Activated T-cell treated with anti-CD3 and anti-CD28 coated beads, Interleukin-2, amount 50 U/mL, for 24 hours (primary cell): Measurements from ENCODE around the gene SEMA6C.
A peak's percentile ranks its signal among the peaks of the same experiment; 100 is the strongest.

Experiments
- DNase-seq: peaks from one replicate; pipeline ENCODE4 v3.0.0-alpha.2; 2020
- H3K27ac Mint-ChIP-seq: 2 replicates; pipeline ENCODE4 v1.8.0; 2020; ENCODE audit warnings: mild to moderate bottlenecking, mixed read lengths
- H3K27me3 Mint-ChIP-seq: 2 replicates; pipeline ENCODE4 v1.8.0; 2020; ENCODE audit warnings: mixed read lengths
- H3K36me3 Mint-ChIP-seq: 2 replicates; pipeline ENCODE4 v1.8.0; 2020; ENCODE audit warnings: low read depth, mixed read lengths
- H3K4me1 Mint-ChIP-seq: 2 replicates; pipeline ENCODE4 v1.8.0; 2020; ENCODE audit warnings: low read depth, mixed read lengths
- H3K4me3 Mint-ChIP-seq: 2 replicates; pipeline ENCODE4 v1.8.0; 2020; ENCODE audit warnings: mild to moderate bottlenecking, moderate library complexity, mixed read lengths
- H3K9me3 Mint-ChIP-seq: 2 replicates; pipeline ENCODE4 v1.8.0; 2020; ENCODE audit warnings: mixed read lengths

Gene SEMA6C

GRCh38 chr1:151145304-151146071 is 943 bp downstream of the SEMA6C start:
- peaks cover 4% of the 10 kb centered on the region for H3K27me3 Mint-ChIP-seq
- DNase-seq = peak; percentile 63

GRCh38 chr1:151144474-151145303 is 1.7 kb downstream of the SEMA6C start:
- no peak overlapping the region for H3K27ac Mint-ChIP-seq
- H3K36me3 Mint-ChIP-seq = no peaks in the 10 kb centered on the region
- peaks cover 4% of the 10 kb centered on the region for H3K27me3 Mint-ChIP-seq
- DNase-seq = no peak
- H3K9me3 Mint-ChIP-seq = no peaks in the 10 kb centered on the region
- no peak overlapping the region for H3K4me3 Mint-ChIP-seq
- H3K4me1 Mint-ChIP-seq = peaks cover 19% of the 10 kb centered on the region

More at GRCh38 chr1:151145304-151146071, 943 bp downstream of the SEMA6C start:
- Mint-ChIP-seq H3K4me3 (peak overlapping the region; percentile 83), H3K9me3 (no peaks in the 10 kb centered on the region), H3K4me1 (peaks cover 19% of the 10 kb centered on the region), H3K36me3 (no peaks in the 10 kb centered on the region), H3K27ac (no peak overlapping the region)

- H3K27me3 Mint-ChIP-seq = peaks cover 4% of the 10 kb centered on the region
- H3K9me3 Mint-ChIP-seq = no peaks in the 10 kb centered on the region
- peaks cover 19% of the 10 kb centered on the region for H3K4me1 Mint-ChIP-seq
- DNase-seq = peak; percentile 27
- no peaks in the 10 kb centered on the region for H3K36me3 Mint-ChIP-seq
- no peak overlapping the region for H3K27ac Mint-ChIP-seq
- no peak overlapping the region for H3K4me3 Mint-ChIP-seq
Observed at GRCh38 chr1:151143986-151144385, 2.4 kb downstream of the SEMA6C start.

- Mint-ChIP-seq H3K9me3 (no peaks in the 10 kb centered on the region), H3K36me3 (no peaks in the 10 kb centered on the region), H3K27ac (no peak overlapping the region), H3K4me3 (no peak overlapping the region), H3K4me1 (peaks cover 19% of the 10 kb centered on the region), H3K27me3 (peaks cover 4% of the 10 kb centered on the region)
- peak; percentile 22 for DNase-seq
Observed at GRCh38 chr1:151143057-151143435, 3.4 kb downstream of the SEMA6C start.

- no peak overlapping the region for H3K4me3 Mint-ChIP-seq
- peaks cover 4% of the 10 kb centered on the region for H3K27me3 Mint-ChIP-seq
- H3K4me1 Mint-ChIP-seq = peaks cover 17% of the 10 kb centered on the region
- H3K27ac Mint-ChIP-seq = no peak overlapping the region
- H3K36me3 Mint-ChIP-seq = no peaks in the 10 kb centered on the region
- peak; percentile 13 for DNase-seq
- H3K9me3 Mint-ChIP-seq = no peaks in the 10 kb centered on the region
Observed at GRCh38 chr1:151142411-151143056, 3.9 kb downstream of the SEMA6C start.

- Mint-ChIP-seq H3K27me3 (no peaks in the 10 kb centered on the region), H3K36me3 (no peaks in the 10 kb centered on the region), H3K9me3 (no peaks in the 10 kb centered on the region), H3K4me3 (no peak overlapping the region), H3K4me1 (no peaks in the 10 kb centered on the region), H3K27ac (no peak overlapping the region)
- DNase-seq = no peak
Observed at GRCh38 chr1:151137789-151138188, 8.6 kb downstream of the SEMA6C start.

GRCh38 chr1:151135433-151136385 is 10.7 kb downstream of the SEMA6C start:
- Mint-ChIP-seq H3K9me3 (no peaks in the 10 kb centered on the region), H3K36me3 (no peaks in the 10 kb centered on the region), H3K27me3 (peaks cover 6% of the 10 kb centered on the region), H3K4me1 (peaks cover 11% of the 10 kb centered on the region), H3K27ac (no peak overlapping the region), H3K4me3 (no peak overlapping the region)
- DNase-seq = no peak

- Mint-ChIP-seq H3K27ac (no peak overlapping the region), H3K4me3 (no peak overlapping the region), H3K27me3 (peaks cover 9% of the 10 kb centered on the region), H3K9me3 (no peaks in the 10 kb centered on the region), H3K36me3 (no peaks in the 10 kb centered on the region), H3K4me1 (peaks cover 13% of the 10 kb centered on the region)
- DNase-seq = no peak
Observed at GRCh38 chr1:151134991-151135390, 11.4 kb downstream of the SEMA6C start.

GRCh38 chr1:151134396-151134795 is 12.0 kb downstream of the SEMA6C start:
- Mint-ChIP-seq H3K4me3 (no peak overlapping the region), H3K9me3 (no peaks in the 10 kb centered on the region), H3K4me1 (peaks cover 13% of the 10 kb centered on the region), H3K36me3 (no peaks in the 10 kb centered on the region), H3K27me3 (peaks cover 9% of the 10 kb centered on the region), H3K27ac (no peak overlapping the region)
- DNase-seq = no peak

GRCh38 chr1:151133018-151133806 is 13.2 kb downstream of the SEMA6C start:
- H3K4me3 Mint-ChIP-seq = no peak overlapping the region
- H3K27me3 Mint-ChIP-seq = peaks cover 9% of the 10 kb centered on the region
- H3K36me3 Mint-ChIP-seq = no peaks in the 10 kb centered on the region
- no peaks in the 10 kb centered on the region for H3K9me3 Mint-ChIP-seq
- DNase-seq = no peak
- H3K4me1 Mint-ChIP-seq = peaks cover 13% of the 10 kb centered on the region
- H3K27ac Mint-ChIP-seq = no peak overlapping the region

GRCh38 chr1:151132335-151133017 is 14.0 kb downstream of the SEMA6C start:
- H3K36me3 Mint-ChIP-seq = no peaks in the 10 kb centered on the region
- H3K9me3 Mint-ChIP-seq = no peaks in the 10 kb centered on the region
- H3K4me3 Mint-ChIP-seq = no peak overlapping the region
- peaks cover 13% of the 10 kb centered on the region for H3K4me1 Mint-ChIP-seq
- peaks cover 9% of the 10 kb centered on the region for H3K27me3 Mint-ChIP-seq
- H3K27ac Mint-ChIP-seq = no peak overlapping the region
- no peak for DNase-seq

- H3K27me3 Mint-ChIP-seq = peaks cover 9% of the 10 kb centered on the region
- DNase-seq = peak; percentile 43
- H3K9me3 Mint-ChIP-seq = no peaks in the 10 kb centered on the region
- H3K4me1 Mint-ChIP-seq = peaks cover 13% of the 10 kb centered on the region
- H3K36me3 Mint-ChIP-seq = no peaks in the 10 kb centered on the region
- H3K27ac Mint-ChIP-seq = peak overlapping the region; percentile 87
- peak overlapping the region; percentile 64 for H3K4me3 Mint-ChIP-seq
Observed at GRCh38 chr1:151131701-151132334, 14.6 kb downstream of the SEMA6C start.
